Endothelial cell (in vitro differentiated cells): ENCODE measurements around the gene DNMT3B. TPM values are rescaled to one million over a fixed set of nuclear protein-coding genes. Genes with fewer than 3 reads are reported as not detected.

ENCODE experiments used
- DNase-seq: peaks from one replicate; pipeline ENCODE4 v3.0.0; 2021; ENCODE audit warnings: low spot score
- H3K27ac Mint-ChIP-seq: one replicate; pipeline ENCODE4 v1.8.0; 2021; ENCODE audit warnings: mixed read lengths, inconsistent platforms; ENCODE audit not compliant: unreplicated experiment
- H3K27me3 Mint-ChIP-seq: one replicate; pipeline ENCODE4 v1.8.0; 2021; ENCODE audit warnings: mild to moderate bottlenecking, moderate library complexity, mixed read lengths, inconsistent platforms; ENCODE audit not compliant: unreplicated experiment
- H3K36me3 Mint-ChIP-seq: one replicate; pipeline ENCODE4 v1.8.0; 2021; ENCODE audit warnings: mild to moderate bottlenecking, low read depth, mixed read lengths, inconsistent platforms; ENCODE audit not compliant: unreplicated experiment
- H3K4me1 Mint-ChIP-seq: one replicate; pipeline ENCODE4 v1.8.0; 2021; ENCODE audit warnings: mild to moderate bottlenecking, mixed read lengths, inconsistent platforms; ENCODE audit not compliant: unreplicated experiment
- H3K4me3 Mint-ChIP-seq: one replicate; pipeline ENCODE4 v1.8.0; 2021; ENCODE audit warnings: mild to moderate bottlenecking, mixed read lengths, inconsistent platforms; ENCODE audit not compliant: unreplicated experiment
- H3K9me3 Mint-ChIP-seq: one replicate; pipeline ENCODE4 v1.8.0; 2021; ENCODE audit warnings: mixed read lengths, inconsistent platforms; ENCODE audit not compliant: unreplicated experiment
- total RNA-seq: library from RNA; stranded (reverse); fragmentation: NEBNext Ultra II Directional; extraction: Animal tissue kit (Norgen Biotek cat#: 25700); gene quantifications from one replicate; pipeline ENCODE4 v1.2.1, GENCODE V29; 2021; ENCODE audit not compliant: unreplicated experiment
- TF ChIP-seq, protein P1 (sequence below): fragments of 200-600 bp; sonication (generic); IDR thresholded peaks from one replicate; pipeline ENCODE4 v1.5.0; 2021; ENCODE audit warnings: antibody characterized with exemption; ENCODE audit not compliant: unreplicated experiment

Gene DNMT3B
- total RNA-seq, 1 donor from 2014 or later, result 77.9 TPM

DNA sequence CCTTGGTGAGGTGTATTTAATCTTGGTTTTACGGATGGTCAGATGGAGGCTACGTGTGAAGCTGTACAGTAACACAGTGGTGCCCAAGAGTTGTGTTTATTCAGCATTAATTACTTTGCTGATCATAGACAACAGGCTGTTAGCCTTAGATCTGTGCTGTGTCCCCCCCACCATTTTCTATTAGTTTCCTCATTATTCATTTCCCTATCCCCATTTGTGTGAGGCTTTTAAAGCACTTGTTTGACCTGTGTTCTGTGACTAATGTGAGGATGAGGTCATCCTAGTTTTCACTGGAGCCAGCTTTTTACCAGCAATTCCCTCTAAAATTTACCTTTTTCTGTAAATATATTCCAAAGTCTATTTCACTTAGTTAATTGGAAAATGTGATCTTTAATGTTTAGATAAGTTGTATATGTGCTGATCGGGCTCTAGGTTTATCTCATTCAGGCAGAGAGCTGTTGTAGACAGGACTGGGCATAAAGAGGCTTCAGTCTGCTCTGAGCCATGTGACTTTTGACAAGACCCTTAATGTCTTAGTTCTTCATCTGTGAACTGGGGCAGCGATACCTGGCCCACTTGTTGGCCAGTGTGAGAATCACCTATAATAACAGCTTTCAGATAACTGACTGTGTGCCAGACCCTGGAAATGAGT lies 66.0 kb downstream of the DNMT3B start:
- Mint-ChIP-seq H3K4me3 (no peak overlapping the region), H3K27ac (peak overlapping the region; percentile 50), H3K27me3 (no peaks in the 10 kb centered on the region), H3K36me3 (peaks cover 20% of the 10 kb centered on the region), H3K9me3 (no peaks in the 10 kb centered on the region), H3K4me1 (peaks cover 2% of the 10 kb centered on the region)
- TF ChIP-seq, protein P1, sequence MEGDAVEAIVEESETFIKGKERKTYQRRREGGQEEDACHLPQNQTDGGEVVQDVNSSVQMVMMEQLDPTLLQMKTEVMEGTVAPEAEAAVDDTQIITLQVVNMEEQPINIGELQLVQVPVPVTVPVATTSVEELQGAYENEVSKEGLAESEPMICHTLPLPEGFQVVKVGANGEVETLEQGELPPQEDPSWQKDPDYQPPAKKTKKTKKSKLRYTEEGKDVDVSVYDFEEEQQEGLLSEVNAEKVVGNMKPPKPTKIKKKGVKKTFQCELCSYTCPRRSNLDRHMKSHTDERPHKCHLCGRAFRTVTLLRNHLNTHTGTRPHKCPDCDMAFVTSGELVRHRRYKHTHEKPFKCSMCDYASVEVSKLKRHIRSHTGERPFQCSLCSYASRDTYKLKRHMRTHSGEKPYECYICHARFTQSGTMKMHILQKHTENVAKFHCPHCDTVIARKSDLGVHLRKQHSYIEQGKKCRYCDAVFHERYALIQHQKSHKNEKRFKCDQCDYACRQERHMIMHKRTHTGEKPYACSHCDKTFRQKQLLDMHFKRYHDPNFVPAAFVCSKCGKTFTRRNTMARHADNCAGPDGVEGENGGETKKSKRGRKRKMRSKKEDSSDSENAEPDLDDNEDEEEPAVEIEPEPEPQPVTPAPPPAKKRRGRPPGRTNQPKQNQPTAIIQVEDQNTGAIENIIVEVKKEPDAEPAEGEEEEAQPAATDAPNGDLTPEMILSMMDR, result no peak
- no peak for DNase-seq

DNA sequence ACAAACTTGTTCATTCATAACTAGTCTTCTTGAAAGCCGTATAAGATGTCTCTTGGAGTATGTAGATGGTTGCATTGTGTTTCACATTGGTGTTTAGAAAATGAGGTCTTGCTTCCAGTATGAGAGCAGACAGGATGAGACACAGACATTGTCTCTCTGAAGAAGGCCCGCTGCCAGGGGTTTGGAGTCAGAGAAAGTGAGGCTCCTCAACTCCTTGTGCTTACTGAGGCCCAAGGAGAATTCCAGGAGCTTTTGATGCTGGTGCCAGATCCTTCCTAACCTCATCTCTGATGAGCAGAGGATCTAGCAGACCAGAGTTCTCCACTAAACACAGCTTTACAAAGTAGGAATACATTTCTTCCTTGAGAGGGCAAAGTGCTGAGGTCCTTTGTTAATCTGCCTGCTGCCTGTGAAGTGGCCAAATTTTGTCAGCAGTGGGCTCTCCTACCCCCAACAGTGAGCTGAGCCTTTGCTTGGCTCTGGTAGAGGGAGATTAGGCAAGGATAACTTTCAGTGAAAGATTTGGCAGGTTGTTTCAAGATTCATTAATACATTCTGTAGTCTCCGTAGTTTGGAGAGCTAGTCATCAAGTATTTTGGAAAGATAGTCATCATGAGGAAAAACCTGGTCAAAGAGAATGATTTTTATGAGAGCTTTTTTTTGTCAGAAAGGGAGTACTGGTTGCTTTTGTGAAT lies 67.3 kb downstream of the DNMT3B start:
- peaks cover 20% of the 10 kb centered on the region for H3K36me3 Mint-ChIP-seq
- DNase-seq, result no peak
- H3K27ac Mint-ChIP-seq, result no peak overlapping the region
- H3K9me3 Mint-ChIP-seq, result no peaks in the 10 kb centered on the region
- H3K4me1 Mint-ChIP-seq, result peaks cover 2% of the 10 kb centered on the region
- no peaks in the 10 kb centered on the region for H3K27me3 Mint-ChIP-seq
- TF ChIP-seq, protein P1, result no peak
- no peak overlapping the region for H3K4me3 Mint-ChIP-seq

DNA sequence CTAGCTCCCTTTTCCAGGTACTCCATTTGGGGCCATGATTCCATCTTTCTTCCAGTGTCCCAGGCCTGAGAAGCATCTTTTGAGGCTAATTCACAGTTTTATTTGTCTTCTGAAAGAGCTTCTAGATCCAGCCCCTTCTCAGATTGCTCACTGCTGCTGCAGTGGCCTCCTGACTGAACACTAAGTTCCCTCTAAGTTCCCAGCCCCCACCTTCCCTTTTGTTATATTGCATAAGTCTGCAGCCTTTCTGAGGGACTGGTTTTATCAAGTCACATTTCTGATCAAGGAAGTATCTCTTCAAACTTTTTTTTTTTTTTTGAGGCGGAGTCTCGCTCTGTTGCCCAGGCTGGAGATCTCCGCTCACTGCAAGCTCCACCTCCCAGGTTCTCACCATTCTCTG lies 68.3 kb downstream of the DNMT3B start:
- Mint-ChIP-seq H3K4me1 (peaks cover 2% of the 10 kb centered on the region), H3K36me3 (peaks cover 20% of the 10 kb centered on the region), H3K27ac (no peak overlapping the region), H3K4me3 (peak overlapping the region; percentile 56), H3K9me3 (no peaks in the 10 kb centered on the region), H3K27me3 (no peaks in the 10 kb centered on the region)
- TF ChIP-seq, protein P1, result no peak
- DNase-seq, result no peak

DNA sequence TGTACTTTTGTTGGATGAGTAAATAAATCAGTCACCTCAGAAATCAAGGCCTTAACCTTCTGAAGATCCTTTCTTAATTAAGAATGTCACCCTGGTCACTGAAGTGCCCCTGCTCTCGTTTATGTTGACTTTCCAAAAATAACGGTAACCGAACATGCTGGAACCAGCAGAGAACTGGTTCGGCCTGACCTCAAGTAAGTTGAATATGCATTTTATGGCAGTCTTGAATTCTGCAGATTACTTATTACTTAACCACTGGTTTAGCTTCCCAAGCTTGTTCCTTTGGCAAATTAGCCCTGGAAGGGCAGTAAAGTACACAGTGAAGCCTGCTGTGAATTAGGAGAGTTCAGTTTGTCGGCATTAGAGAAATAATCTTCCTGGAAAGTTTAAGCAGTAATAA lies 69.8 kb downstream of the DNMT3B start:
- no peak overlapping the region for H3K27ac Mint-ChIP-seq
- peaks cover 17% of the 10 kb centered on the region for H3K36me3 Mint-ChIP-seq

More for the DNA sequence above, 69.8 kb downstream of the DNMT3B start:
- H3K9me3 Mint-ChIP-seq, result no peaks in the 10 kb centered on the region
- DNase-seq, result no peak
- TF ChIP-seq, protein P1, result no peak
- H3K4me1 Mint-ChIP-seq, result peaks cover 2% of the 10 kb centered on the region
- no peaks in the 10 kb centered on the region for H3K27me3 Mint-ChIP-seq
- no peak overlapping the region for H3K4me3 Mint-ChIP-seq
